Activated naive CD4-positive, alpha-beta T cell treated with anti-CD3 and anti-CD28 coated beads, Interleukin-2, amount 50 U/mL, for 16 hours (primary cell): ENCODE results near the gene ADM.
"Not testable (repeated sequence)": the region's sequence is repeated elsewhere in the genome, so short reads cannot be mapped to it uniquely, and the experiment has no call there.

Experiments
- DNase-seq: peaks from one replicate; pipeline ENCODE4 v3.0.0-alpha.2; 2020

Gene ADM, protein sequence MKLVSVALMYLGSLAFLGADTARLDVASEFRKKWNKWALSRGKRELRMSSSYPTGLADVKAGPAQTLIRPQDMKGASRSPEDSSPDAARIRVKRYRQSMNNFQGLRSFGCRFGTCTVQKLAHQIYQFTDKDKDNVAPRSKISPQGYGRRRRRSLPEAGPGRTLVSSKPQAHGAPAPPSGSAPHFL

DNA sequence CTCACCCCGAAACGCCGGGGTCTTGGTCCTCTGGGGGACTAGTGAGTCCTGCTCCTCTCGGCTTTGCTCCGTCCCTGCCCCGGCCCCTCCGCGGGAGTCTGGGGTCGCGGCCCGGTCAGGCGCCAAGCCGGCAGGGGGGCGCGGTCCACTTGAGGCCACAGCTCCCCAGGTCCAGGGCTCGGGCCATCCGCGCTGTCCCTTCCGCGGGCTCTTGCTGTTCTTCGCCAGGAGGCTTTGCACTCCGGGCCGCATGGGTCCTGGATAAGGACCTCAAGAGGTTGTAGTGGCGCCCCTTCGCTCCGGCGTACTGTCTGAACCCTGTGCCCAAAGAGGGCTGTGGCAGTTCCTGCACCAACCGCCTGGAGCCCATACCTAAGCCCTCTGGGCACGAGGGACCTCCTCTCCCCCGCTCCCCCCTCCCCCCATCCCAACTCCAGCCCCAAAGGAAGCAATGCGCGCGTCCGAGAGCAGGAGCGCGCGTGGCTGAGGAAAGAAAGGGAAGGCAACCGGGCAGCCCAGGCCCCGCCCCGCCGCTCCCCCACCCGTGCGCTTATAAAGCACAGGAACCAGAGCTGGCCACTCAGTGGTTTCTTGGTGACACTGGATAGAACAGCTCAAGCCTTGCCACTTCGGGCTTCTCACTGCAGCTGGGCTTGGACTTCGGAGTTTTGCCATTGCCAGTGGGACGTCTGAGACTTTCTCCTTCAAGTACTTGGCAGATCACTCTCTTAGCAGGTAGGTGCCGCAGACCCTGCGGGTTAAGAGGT, at the start of gene ADM:
Gene ADM (plus strand): TSS at position 579 of the 767 bp plus-strand sequence. CDS start 628 bp downstream, outside the sequence.
- peak; percentile 46 for DNase-seq

DNA sequence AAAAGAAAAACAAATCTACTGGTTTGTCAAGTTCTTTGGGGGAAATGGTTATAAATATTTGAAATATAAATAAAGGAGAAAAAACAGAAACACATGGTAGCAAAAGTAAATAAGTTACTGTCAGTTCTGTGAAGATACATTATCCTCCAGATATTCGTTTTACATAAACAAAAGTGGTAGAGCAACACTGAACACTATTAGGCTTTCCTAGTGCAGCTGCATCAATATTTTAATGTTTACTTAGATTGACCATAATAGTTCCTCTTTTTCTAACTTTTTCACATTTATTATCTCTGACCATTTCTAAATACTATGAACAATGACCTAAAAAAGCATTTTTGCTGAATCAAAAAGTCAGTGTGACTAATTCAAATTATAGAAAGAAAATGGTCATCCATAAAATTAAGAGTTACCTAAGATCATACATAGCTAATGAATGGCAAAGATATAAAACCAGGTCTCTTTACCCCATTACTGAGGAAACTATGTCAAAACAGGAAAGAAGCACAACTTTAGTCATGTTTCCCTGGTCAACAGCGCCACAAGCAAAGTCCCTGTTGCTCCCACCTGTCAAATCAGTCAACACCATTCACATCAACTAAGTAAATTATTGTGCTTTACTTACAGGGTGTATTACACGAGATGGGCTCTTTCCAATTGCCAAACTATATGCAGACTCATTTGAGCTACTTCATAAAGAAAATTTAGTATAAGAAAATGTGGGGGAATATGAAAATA, 49.3 kb upstream of the ADM start:
- no peak for DNase-seq

DNA sequence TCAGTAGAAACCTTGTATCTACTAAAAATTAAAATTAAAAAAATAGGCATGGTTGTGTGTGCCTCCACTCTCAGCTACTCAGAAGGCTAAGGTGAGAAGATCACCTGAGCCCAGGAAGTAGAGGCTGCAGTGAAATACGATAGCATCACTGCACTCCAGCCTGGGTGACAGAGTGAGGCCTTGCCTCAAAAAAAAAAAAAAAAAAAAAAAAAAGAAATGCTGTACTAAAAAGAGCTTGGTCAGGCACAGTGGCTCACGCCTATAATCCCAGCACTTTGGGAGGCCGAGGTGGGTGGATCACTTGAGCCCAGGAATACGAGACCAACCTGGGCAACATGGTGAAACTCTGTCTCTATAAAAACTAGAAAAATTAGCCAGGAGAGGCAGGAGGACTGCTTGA, 47.4 kb upstream of the ADM start:
- no peak for DNase-seq

DNA sequence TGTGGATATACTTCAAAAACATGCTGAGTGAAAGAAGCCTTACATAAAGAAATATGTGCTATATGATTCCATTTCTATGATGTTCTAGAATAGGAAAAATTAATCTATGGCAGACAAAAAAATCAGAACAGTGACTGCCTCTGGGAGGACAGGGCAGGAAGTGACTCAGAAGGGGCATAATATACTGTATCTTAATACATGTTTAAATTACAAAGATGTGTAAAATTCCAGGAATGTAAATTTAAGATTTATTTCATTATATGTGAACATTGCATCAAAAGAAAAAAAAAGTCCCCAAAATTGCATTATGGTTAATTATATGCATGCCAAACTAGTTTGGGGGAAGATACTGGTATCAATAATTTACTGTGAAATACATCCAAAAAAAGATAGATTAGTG, 43.1 kb upstream of the ADM start:
- no peak for DNase-seq

DNA sequence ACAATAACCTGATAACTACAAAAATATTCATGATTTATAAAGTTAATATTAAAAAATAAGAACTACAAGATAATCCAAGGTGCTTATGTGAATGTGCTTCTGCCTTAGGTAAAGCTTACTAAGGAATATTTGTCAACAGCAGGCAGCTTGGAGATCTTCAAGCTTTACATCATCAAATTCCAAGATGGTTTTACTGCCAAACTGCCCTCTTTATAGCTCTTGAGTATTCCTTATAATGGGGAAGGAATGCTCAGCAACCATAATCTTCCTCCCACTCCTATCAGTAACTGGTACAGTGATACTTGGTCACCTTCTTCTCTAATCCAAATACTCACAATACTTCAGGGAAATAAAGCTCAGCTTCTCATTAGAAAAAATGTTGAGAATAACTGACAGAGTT, 40.9 kb upstream of the ADM start:
- no peak for DNase-seq

DNA sequence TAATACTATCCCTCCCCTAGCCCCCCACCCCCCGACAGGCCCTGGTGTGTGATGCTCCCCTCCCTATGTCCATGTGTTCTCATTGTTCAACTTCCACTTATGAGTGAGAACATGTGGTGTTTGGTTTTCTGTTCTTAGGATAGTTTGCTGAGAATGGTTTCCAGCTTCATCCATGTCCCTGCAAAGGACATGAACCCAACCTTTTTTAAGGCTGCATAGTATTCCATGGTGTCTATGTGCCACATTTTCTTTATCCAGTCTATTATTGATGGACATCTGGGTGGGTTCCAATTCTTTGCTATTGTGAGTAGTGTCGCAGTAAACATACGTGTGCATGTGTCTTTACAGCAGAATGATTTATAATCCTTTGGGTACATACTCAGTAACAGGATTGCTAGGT, 40.2 kb upstream of the ADM start:
- DNase-seq: not testable (repeated sequence)

DNA sequence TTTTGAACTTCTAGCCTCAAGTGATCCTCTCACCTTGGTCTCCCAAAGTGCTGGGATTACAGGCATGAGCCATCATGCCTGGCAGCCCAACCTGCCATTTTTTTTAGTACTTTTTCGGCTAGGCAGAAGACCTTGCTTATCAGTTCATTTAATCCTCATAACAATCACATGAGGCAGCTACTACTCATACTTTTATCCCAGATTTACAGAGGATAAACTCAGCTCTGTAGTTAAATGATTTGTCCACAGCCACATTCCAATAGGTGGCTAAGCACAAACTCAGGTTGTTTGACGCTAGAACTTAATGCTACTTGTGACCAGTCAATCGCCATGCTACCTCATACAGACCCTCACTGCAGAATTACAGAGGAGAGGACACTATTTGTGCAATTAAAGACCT, 38.9 kb upstream of the ADM start:
- no peak for DNase-seq

DNA sequence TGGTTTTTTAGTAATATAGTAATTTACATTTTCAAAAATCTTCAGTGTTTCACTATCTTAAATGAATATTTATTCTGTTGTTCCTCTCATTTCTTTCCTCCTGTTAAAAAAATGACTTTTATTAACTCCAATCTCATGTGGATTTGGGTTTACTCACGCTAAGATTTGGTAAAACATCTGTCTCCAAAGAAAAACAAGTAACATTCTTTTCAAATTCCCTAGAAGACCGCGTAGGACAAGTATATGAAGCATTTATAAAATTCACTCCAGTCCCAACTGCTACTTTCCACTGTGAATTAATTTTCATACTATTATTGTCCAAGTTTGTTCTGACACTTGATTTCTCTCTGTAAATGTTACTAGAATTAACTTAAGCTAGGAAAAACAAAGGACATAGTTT, 37.1 kb upstream of the ADM start:
- DNase-seq: no peak

DNA sequence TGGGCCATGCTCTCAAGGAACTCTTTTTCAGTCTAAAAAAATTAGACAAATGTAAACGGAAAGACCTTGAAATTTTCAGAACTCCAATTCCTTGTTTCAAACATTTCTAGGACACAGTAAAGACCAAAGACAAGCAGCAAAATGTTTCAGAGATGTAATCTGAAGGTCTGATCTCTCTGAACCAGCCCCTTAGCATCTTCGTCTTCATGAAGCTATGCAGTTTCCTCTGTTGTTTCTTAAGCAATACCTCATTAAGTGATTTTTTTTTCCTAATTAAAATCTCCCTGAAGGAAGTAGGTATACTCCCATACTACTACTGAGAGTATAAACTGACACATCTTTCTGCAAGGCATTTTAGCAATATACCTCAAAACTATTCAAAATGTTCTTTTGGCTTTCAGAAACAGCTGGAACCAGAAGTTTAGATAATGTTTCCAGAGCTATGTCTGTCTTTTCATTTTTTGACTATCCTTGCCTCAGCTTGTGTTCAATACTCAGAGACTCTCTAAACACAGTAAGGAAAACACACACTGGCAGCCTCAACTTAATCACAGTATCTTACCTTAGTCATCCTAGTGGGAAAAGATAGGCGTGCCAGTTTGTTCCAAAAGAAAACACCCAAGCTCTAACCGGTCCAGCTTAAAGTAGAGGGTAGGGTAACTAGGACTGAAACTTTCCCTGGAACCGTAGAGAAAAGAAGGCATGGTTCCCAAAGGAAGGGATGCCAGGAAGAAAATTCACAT, 36.0 kb upstream of the ADM start:
- no peak for DNase-seq

DNA sequence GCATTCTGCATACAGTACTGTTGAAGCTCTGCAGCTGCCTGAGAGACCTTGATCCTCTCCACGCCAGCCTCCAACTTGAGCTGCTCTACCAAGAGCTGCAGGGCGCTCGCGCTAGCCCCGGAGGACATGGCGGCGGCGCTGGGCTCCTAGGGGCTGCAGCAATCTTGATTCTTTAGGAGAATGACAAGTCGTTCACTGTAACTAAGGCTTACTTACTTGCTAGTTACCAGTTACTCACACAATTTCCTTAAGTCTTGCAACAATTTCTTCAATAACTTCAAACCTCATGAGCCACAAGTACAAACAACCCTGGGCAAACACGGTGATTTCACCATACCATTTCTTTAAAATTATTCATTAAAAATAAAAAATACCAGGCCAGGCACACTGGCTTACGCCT, 32.7 kb upstream of the ADM start:
- DNase-seq: no peak

DNA sequence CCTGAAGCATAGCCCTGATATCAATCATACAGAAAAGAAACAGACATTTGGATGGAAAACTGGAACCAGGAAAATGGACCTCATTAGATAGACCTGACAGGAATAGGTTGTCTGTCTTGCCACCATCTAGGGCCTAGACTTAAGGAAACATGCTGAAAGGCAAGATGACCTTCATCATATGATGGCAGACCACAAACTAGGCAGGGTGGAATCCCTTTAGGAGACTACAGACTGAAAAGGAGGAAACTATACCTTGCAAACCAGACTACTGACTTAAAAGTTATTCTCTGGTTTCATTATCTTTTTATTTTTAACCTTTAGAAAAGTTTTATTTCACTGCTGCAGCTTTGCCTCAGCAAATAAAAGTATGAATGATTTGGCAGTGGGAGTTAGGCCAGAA, 31.1 kb upstream of the ADM start:
- no peak for DNase-seq

DNA sequence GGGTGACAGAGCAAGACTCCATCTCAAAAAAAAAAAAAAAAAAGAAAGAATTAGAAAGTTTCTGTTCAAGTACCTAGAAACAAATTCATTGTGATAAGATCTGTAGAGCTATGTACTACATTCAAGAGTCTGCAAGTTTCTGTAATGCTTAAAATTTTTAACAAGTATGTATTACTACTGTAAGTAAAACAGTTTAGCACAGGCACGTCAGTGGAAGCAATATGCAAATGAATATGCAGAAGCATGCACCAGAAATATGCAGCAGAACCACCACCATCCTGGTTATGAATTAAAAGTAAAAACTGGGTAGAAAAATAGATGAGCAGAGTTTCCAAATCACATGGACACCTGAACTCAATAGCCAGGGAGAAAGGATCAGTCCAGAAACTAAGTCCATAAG, 30.1 kb upstream of the ADM start:
- DNase-seq: no peak

DNA sequence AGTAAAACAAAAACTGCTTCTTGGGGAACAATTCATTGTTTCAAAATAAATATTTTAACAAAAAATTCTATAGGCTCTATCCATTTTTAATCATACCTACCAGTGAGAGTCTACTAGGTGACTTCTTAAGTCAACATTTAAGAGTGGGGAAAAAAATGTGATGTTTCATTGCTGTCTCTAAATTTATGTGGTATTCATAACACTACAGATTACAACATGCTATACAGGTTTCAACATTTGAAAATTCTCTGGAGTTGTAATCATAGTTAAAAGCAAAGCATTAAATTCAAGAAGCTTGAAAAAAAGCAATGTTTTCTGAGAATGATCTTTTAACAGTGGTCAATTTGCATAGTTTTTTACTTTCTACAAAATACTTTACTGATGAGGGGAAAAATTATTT, 29.2 kb upstream of the ADM start:
- DNase-seq: no peak

DNA sequence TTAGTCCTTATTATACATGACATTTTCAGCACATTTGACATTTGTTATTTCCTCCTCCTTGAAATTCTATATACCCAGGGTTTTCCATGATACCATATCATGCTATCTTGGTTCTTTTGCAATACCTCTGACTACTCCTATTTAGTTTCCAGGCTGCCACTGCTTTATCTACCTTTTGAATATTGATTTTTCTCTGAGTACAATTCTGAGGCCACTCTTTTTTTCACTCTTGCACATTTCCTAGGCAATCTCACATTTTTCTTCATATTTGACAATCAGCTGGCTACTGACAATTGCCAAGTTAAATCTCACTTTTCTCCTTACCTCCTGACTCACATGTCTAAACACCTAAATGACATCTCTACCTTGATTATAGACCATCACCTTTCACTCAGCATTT, 22.8 kb upstream of the ADM start:
- no peak for DNase-seq

DNA sequence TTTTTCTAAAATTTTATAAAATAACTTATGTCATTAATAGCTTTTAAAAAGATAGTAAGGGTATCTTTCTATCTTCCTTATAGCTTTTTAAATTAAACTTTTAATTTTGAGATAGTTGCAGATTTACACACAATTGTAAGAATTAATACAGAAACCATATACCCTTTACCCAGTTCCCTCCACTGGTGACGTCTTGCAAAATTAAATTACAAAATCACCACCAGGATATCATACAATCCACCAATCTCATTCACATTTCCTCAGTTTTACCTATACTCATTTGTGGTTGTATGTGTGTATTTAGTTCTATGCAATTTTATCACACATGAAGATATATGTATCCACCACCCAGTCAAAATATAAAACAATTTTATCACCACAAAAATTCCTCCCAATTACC, 20.9 kb upstream of the ADM start:
- no peak for DNase-seq

DNA sequence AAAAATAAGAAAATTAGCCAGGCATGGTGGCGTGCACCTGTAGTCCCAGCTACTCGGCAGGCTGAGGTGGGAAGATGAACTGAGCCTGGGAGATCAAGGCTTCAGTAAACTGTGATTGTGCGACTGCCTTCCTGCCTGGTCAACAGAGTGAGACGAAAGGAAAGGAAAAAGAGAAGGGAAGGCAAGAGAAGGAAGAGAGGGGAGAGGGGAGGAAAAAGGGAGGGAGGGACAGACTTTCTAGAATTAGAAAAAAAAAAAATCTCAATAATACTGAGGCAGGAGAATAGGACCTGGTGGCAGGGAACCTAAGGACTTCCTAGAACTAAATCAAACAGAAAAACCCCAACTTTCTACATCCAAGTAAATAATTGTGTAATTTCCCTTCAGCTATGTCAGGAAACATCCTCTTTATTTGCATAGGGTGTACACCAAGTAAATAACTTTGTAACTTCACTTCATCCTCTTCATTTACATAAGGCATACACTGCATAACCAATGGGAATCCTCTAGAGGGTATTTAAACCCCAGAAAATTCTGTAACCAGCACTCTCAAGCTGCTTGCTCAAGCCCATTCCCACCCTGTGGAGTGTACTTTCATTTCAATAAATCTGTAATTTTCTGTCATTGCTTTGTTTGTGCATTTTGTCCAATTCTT, 19.6 kb upstream of the ADM start:
- DNase-seq: no peak

DNA sequence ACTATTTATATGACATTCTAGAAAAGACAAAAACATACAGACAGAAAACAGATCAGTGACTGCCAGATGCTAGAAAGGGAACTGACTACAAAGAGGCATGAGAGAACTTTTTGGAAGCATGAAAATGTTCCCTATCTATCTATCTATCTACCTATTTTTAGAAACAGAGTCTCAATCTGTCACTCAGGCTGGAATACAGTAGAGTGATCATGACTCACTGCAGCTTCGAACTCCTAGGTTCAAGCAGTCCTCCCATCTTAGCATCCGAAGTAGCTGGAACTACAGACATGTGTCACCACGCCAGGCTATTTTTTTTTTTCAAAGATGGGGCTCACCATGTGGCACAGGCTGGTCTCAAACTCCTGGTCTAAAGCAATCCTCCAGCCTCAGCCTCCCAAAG, 17.7 kb upstream of the ADM start:
- DNase-seq: no peak

DNA sequence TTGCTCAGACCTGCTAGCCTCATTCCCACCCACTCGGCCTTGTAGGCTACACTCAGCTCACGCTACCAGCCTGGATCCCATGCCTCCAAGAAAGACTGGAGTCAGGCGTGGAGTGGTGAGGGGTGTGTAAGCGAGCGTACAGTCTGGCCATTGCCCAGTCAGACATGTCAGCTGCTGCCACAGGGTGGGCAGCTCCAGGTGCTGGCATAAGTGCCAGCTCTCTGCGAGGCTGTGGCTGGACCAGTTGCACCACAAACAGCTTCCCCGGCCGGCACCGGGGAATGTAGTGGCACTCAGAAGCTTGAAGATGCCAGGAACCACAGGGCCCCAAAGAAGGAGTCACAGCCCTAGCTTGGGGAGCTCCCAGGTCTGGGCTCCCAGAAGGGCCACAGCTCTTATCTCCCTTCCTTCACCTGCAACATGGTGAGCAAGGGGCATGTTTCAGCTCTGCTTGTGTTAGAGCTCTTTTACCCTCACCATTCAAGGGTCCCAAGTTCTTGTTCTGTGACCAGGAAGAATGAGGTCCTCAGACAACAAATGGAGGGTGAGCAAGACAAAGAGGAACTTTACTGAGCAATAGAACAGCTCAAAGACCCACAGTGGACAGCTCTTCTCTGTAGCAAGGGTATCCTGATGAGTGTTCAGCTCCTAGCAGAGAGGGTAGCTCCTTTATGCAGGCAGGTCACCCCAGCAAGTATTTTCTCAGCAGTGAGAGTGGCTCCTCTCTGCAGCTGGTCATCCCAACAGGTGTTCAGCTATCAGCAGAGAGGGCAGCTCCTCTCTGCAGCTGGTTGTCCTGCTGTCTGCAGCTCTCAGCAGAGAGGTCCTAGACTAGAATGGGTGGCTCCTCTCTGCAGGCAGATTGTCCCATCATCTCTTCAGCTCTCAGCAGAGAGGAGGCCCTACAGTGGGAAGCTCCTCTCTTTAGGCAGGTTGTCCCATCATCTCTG, 16.8 kb upstream of the ADM start:
- DNase-seq: no peak

DNA sequence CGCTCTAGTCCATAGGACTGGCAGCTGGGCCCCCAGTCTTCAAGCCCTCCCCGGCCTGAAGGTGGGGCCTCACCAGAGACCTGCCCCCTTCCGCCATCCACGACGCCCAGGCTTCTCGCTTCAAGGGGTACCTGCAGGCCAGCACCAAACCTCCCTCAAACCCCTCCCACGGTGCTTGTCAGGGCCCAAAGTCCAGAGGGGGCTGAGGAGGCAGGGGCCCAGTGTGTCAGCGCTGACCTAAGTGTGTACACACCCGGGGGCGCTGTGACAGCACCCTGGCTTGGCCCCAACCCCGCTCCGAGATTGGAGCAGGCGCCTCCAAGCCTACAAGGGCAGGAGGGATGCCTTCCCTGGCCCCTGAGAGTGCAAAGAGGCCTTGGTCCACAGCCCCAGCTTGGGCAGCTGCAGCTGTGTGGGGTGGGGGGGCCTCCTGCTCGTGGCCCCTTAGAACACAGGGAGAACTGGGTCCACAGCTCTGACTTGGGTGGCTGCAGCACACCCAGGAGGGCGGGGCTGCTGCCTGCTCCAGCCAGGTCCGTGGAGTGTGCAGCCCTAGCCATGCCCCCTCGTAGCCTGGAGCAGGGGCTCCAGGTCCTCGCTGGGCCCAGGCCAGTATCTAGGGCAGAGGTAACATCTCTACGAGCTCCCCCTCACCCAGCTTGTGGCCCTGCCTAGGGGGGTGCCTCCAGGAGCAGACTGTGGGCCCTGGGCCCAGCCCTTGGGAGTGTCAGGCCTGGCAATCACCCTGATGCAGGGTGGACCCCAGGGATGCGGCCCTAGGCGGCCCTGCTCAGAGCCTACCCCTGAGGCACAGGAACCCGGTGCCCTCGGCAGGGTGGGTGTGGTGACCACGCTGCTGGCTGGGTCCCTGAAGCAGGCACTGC, 15.8 kb upstream of the ADM start:
- DNase-seq: no peak

DNA sequence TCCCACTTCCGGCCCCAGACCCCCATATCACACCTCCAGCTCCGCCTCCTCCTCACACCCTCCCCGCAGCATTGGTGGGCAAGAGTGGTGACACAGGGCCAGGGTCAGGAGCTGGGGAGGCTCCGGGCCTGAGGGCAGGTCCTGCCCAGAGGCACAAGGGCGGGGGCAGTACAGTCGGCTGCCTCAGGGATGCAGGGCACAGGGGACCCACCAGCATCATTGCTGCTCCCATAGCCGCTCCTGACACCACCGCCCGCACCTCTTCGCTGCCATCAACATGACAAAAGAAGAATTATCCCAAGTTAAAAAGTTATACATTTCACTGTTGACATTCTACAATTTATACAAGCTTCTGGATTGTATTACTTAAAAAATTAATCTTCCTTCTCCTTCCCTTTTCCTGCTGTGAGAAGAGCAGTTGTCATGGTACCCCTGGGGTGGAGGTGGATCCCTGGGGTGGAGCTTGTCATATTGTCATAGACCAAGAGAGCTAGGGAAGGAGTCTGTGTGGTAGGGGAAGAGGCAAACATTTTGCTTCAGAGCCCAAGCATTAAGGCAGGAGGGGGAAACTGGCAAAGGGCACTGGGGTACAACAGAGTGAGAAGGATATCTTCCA, 15.0 kb upstream of the ADM start:
- DNase-seq: no peak
